ENCODE results near the gene PDP2. TPM values are rescaled to one million over a fixed set of nuclear protein-coding genes. Genes with fewer than 3 reads are reported as not detected.
A peak's percentile ranks its signal among the peaks of the same experiment; 100 is the strongest.

Gene PDP2
- total RNA-seq, 1 donor from 2014 or later = 2.4 TPM

- DNase-seq (ENCODE audit: low read depth) = no peak
- no peak for TF ChIP-seq CTCF (conservative IDR thresholded peaks at IDR 0.05; ENCODE audit: low read depth, low read length)
- H3K4me3 ChIP-seq (ENCODE audit: low read depth, low read length) = no peak overlapping the region
These were observed 31.5 kb downstream of the PDP2 start for GRCh38 chr16:66911801-66912200.

GRCh38 chr16:66913081-66913480, 32.8 kb downstream of the PDP2 start:
- no peak overlapping the region for H3K4me3 ChIP-seq (ENCODE audit: low read depth, low read length)
- no peak for DNase-seq (ENCODE audit: low read depth)
- TF ChIP-seq CTCF (conservative IDR thresholded peaks at IDR 0.05; ENCODE audit: low read depth, low read length) = no peak

GRCh38 chr16:66913711-66914110, 33.4 kb downstream of the PDP2 start:
- TF ChIP-seq CTCF (conservative IDR thresholded peaks at IDR 0.05; ENCODE audit: low read depth, low read length) = no peak
- DNase-seq (ENCODE audit: low read depth) = no peak
- no peak overlapping the region for H3K4me3 ChIP-seq (ENCODE audit: low read depth, low read length)

- no peak overlapping the region for H3K4me3 ChIP-seq (ENCODE audit: low read depth, low read length)
- DNase-seq (ENCODE audit: low read depth) = no peak
- TF ChIP-seq CTCF (conservative IDR thresholded peaks at IDR 0.05; ENCODE audit: low read depth, low read length) = no peak
These were observed 34.2 kb downstream of the PDP2 start for GRCh38 chr16:66914541-66914940.

GRCh38 chr16:66915041-66915440, 34.7 kb downstream of the PDP2 start:
- DNase-seq (ENCODE audit: low read depth) = no peak
- H3K4me3 ChIP-seq (ENCODE audit: low read depth, low read length) = no peak overlapping the region
- no peak for TF ChIP-seq CTCF (conservative IDR thresholded peaks at IDR 0.05; ENCODE audit: low read depth, low read length)

GRCh38 chr16:66916518-66916917, 36.2 kb downstream of the PDP2 start:
- TF ChIP-seq CTCF (conservative IDR thresholded peaks at IDR 0.05; ENCODE audit: low read depth, low read length) = no peak
- DNase-seq (ENCODE audit: low read depth) = no peak
- no peak overlapping the region for H3K4me3 ChIP-seq (ENCODE audit: low read depth, low read length)

GRCh38 chr16:66917741-66918140, 37.4 kb downstream of the PDP2 start:
- peak overlapping the region; percentile 53 for H3K4me3 ChIP-seq (ENCODE audit: low read depth, low read length)
- DNase-seq (ENCODE audit: low read depth) = no peak
- no peak for TF ChIP-seq CTCF (conservative IDR thresholded peaks at IDR 0.05; ENCODE audit: low read depth, low read length)
